NCI-H2196 treated with DMSO at 0.1 percent for 48 hours (cell line): ENCODE results near the gene ALOXE3.

Source experiments
- DNase-seq: peaks from one replicate; lab custom pipeline; 2025; ENCODE audit not compliant: unreplicated experiment; lab: John Stamatoyannopoulos, UW

The ALOXE3 gene

DNA sequence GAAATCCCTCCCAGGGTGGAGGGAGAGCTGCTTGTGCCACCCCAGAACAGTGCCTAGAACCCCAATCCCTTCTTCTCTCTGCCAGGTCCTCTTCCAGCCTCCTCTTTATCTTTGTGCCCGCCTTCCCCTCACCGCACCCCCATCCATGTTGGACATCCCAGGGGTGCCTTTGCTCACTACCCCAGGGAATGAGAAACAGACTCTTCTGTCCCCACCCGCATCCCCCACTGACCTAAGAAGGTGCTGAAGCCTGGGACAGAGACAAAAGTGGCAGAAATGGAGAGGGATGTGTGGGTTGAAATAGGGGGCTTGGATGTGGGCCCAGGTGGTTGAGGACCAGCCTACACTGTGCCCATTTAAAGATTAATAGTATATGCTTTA is 62.5 kb downstream of the ALOXE3 start:
- no peak for DNase-seq

DNA sequence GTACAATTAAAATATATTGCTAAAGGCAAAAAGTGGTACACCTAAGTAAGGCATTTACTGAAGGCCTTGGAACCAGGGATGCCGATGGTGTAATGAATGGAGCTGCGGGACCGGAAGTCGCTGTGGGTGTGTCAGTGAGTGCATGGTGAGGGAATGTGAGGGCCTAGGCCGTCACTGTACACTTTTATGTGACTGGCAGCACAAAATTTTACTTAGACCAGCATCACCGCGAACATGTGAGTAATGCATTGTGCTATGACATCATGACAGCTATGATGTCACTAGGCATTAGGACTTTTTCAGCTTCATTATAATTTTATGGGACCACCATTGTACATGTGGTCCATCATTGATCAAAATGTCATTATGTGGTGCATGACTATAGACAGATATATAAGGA is 64.7 kb downstream of the ALOXE3 start:
- DNase-seq: no peak

DNA sequence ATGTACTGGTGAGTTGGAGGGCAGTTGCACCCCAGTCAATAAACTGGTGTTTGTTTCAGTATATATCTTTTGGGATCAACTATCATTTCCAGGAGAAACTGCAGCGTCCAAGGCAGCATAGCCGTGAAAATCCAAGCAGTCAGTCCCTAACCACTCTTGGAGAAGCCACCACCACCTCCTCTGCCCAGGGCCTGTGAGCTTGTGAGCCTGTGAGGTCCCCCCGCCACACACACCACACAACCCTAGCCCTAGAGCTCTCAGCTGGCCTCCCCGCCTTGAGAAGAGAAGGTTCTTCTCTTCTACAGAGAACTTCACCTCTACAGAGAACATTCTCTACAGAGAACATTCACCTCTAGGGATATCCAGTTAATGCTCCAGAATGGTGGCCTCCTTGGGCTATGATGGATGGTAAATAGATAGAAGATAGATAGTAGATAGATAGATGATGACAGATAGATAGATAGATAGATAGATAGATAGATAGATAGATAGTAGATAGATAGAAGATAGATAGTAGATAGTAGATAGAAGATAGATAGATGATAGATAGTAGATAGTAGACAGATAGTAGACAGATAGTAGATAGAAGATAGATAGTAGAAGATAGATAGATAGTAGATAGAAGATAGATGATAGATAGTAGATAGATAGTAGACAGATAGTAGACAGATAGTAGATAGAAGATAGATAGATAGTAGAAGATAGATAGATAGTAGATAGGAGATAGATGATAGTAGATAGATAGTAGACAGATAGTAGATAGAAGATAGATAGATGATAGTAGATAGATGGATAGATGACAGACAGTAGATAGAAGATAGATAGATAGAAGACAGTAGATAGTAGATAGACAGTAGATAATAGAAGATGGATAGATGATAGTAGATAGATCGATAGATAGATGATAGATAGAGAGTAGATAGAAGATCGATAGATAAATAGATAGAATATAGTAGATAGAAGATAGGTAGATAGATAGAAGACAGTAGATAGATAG is 65.8 kb downstream of the ALOXE3 start:
- no peak for DNase-seq

DNA sequence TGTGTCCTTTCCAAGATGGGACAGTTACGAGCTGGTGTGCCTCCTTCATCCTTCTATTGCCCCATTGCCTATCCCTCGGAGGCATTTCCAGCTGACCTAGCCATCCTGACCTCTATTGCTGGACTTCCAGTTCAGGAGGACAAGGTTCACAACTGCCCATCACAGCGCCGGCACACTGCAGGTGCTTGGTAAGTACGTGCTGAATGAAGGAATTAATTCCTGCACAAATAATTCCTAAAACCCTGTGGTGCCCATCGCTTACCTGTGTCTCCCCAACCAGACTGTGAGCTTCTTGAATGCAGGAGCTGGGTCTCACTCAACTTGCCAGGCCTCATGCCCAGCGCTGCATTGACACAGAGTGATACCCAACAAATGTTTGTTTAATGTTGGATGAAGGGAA is 66.5 kb downstream of the ALOXE3 start:
- DNase-seq: no peak

DNA sequence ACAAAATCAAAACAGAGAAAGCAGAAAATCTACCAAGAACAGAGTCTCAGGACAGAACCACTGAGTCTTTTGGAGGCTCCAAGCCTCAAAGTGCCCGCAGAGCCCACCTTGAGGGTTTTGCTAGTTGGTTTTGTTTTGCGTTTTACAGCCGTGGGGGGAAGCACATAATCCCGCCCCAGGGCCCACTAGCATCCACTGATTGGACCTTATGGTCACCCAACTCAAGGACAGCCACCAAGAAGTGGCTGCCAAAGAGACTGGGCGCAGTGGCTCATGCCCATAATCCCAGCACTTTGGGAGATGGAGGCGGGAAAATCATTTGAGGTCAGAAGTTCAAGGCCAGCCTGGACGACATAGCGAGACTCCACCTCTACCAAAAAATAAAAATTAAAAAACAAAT is 69.6 kb downstream of the ALOXE3 start:
- DNase-seq: no peak

DNA sequence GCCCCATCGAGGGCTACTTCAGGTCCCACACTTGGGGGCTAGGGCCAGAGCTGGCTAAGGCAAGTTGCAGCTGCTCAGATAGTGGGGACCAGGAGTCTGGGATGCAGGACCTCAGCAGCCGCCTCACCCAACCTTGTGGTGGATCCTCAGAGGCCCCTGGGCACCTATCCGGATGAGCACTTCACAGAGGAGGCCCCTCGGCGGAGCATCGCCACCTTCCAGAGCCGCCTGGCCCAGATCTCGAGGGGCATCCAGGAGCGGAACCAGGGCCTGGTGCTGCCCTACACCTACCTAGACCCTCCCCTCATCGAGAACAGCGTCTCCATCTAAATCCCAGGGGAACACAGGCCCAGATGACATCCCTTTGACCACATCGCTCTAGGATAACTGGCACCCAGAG is 70.1 kb downstream of the ALOXE3 start:
- DNase-seq: no peak

DNA sequence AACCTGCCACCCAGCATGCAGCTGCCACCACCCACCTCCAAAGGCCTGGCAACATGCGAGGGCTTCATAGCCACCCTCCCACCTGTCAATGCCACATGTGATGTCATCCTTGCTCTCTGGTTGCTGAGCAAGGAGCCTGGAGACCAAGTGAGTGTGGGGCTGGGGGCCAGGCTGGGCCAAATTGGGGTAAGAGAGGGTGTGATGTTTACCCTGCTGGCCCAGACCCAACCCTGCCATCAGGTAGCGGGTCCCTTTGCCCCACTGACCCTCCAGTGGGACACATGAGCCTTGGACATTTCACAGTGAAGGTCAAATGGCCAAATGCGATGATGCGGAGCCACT is 70.6 kb downstream of the ALOXE3 start:
- no peak for DNase-seq

DNA sequence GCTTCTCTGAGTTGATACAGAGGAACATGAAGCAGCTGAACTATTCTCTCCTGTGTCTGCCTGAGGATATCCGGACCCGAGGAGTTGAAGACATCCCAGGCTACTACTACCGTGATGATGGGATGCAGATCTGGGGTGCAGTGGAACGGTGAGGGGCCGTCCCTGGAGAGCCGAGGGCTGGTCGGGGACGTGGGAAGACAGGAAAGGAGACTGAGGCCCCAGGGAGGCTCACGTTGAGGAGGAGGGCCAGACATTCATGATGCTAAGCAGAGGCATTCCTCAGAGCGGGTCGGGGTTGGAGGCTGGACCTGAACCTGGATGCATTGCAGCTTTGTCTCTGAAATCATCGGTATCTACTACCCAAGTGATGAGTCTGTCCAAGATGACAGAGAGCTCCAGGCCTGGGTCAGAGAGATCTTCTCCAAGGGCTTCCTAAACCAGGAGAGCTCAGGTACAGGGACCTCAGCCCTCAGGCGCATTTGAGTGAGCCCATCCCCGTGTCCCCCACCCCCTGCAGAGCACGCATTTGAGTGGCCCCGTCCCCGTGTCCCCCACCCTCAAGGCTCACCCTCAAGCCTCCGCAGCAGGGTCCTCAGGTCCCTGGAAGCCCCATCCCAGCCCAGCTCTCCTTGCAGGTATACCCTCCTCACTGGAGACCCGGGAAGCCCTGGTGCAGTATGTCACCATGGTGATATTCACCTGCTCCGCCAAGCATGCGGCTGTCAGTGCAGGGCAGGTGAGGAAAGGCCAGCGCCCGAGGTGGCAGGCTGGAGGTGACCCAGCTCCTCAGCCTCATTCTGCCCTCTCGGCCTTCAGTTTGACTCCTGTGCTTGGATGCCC is 71.2 kb downstream of the ALOXE3 start:
- DNase-seq: no peak

DNA sequence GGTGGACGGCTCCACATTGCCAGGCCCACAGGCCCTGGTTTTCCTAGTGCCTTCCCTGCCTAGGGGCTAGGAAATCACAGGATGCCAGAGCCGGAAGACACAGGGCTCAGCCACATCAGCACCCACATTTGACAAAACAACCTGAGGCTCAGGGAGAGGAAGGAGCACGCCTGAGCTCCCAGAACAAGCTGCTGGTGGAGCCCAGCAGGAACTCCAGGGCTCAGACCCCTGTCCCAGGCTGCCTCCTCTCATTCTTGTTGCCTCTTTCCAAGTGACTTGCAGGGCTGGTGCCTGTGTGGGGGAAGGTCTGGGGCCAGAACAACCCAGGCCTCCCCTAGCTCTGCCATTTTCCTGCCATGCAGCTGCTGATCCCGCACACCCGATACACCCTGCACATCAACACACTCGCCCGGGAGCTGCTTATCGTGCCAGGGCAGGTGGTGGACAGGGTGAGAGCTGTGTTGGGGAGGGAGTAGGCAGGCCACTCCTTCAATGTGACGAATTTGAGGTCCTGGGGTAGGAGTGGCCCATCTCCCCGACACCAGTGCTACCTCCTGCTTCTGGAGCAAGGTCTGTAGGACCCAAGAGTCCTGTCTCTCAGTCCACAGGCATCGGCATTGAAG is 71.9 kb downstream of the ALOXE3 start:
- no peak for DNase-seq
